NCI-H82 treated with DMSO at 0.1 percent for 48 hours (cell line): ENCODE data around the gene ZNF283.
A peak's percentile ranks its signal among the peaks of the same experiment; 100 is the strongest.

Source experiments
- DNase-seq: peaks from one replicate; lab custom pipeline; 2025; ENCODE audit not compliant: unreplicated experiment; lab: John Stamatoyannopoulos, UW

The ZNF283 gene

GRCh38 chr19:43826787-43827754 lies at the start of gene ZNF283:
Gene ZNF283, plus strand, starts transcription at chr19:43827321. Its CDS starts 6,184 bp downstream, at chr19:43833505.
- DNase-seq = peak; percentile 83

GRCh38 chr19:43778651-43779050 lies 48.5 kb upstream of the ZNF283 start:
- DNase-seq = no peak

DNA sequence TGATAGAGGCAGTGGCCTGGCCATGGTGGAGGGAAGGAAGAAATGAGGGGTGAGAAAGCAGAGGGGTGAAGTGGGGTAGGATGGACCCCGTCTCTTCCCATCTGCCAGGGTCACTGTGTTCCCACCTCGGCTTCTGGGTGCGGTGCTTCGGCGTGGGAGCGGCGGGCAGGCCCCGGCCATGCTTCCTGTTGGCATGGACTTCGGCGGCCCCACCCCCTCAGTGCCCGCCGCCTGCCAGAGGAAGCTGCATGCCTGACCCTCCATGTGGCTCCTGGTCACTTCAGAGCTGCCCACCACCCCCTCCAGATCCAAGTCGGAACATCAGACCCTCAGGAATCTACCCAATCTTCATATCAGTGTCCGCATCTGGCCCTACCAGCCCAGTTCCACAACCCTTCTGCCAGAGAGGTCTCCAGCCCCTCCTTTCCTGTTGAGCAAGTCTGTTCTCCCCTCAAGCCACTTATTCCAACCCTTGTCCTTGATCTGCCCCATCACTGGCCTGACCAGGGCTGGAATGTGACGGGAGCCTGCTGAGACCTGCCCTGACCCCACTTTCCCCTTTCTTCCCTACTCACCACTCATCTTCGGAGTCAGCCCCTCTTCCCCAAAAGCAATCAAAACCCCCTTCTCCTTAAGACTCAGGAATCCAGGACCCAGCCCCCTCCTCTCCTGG lies 47.8 kb upstream of the ZNF283 start:
- DNase-seq = no peak

DNA sequence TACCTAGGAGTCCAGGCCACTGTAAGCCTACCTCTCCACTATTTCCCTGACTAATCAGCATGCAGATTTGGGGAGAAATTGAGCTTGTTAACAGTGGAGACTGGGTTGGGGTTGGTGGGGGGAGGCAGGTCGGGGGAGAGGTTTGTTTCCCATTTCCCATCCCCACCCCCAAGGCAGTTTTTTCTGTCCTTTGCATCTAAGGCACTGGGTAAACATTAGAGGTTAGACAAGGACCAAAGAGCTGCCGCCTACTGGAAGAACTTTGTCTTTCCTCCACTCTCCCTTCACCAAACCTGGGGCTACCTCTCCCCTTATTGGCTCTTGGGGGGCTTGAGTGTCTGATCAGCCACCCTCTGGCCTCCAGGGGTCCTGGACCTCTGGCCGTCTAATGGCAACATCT lies 47.3 kb upstream of the ZNF283 start:
- no peak for DNase-seq

- no peak for DNase-seq
These were observed 46.2 kb upstream of the ZNF283 start, which contains the start of gene KCNN4 for GRCh38 chr19:43780706-43781525. Gene KCNN4, minus strand, starts transcription at chr19:43780973. Its CDS starts 112 bp downstream, at chr19:43780861.

GRCh38 chr19:43781630-43782310 lies 45.4 kb upstream of the ZNF283 start:
- no peak for DNase-seq

DNA sequence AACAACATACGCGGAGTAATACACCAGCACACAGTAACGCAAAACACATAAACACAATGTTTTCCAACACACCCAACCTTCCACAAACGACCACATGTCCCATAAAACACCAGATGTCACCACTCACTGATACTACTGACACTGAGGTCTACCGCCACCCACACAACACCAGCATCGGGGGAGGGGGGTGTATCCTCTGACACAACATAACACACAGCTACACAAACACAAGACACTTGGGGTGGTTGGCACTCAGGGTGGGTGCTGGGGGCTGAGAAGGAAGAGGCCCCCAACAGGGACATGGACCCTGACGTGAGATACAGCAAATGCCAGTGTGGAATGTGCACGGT lies 44.8 kb upstream of the ZNF283 start:
- no peak for DNase-seq

GRCh38 chr19:43782689-43783231 lies 44.4 kb upstream of the ZNF283 start:
- no peak for DNase-seq

DNA sequence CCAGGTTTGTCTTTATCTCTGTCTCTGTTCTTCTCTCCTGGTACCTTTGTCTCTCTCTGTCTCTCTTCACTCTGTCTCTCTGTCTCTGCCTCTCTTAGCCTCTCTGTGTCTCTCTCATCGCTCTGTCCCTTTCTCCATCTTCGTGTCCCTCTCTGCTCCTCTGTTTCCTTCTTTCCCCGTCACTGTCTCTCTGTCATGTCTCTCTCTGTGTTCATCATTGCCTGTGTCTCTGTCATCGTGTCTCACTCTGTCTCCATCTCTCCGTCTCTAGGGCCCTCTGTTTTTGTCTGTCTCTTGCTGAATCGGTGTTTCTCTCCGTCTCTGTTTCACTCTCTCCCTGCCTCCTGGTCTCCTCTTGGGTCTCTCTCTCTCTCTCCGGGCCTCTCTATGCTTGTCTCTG lies 43.5 kb upstream of the ZNF283 start:
- no peak for DNase-seq

DNA sequence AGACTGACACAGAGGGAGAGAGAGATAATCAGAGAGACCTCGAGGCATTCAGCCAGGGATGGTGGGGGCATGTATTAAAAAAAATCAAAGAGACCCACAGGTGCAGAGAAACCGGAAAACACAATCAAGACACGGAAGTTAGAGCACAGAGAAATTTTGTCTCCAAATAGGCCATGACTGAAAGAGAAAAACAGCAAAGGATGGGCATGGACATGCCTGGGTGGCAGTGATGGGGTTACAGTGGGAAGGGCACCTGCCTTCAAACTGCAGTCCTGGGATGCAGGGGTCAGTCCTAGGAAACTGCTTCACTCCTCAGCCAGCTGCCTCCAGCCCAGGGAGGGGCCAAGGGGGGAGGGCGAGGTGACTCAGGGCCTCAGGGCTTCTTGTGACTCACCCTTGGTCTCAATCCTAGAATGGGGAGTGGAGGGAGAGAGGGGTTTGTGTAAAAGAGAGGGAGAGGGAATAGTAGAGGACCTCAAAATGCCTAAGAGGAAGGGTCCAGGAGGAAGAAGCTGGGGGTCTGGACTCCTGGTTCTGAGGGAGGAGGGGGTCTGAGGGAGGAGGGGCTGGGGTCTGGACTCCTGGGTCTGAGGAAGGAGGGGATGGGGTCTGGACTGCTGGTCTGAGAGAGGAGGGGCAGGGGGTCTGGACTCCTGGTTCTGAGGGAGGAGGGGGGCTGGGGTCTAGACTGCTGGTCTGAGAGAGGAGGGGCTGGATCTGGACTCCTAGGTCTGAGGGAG lies 42.7 kb upstream of the ZNF283 start:
- DNase-seq = no peak

DNA sequence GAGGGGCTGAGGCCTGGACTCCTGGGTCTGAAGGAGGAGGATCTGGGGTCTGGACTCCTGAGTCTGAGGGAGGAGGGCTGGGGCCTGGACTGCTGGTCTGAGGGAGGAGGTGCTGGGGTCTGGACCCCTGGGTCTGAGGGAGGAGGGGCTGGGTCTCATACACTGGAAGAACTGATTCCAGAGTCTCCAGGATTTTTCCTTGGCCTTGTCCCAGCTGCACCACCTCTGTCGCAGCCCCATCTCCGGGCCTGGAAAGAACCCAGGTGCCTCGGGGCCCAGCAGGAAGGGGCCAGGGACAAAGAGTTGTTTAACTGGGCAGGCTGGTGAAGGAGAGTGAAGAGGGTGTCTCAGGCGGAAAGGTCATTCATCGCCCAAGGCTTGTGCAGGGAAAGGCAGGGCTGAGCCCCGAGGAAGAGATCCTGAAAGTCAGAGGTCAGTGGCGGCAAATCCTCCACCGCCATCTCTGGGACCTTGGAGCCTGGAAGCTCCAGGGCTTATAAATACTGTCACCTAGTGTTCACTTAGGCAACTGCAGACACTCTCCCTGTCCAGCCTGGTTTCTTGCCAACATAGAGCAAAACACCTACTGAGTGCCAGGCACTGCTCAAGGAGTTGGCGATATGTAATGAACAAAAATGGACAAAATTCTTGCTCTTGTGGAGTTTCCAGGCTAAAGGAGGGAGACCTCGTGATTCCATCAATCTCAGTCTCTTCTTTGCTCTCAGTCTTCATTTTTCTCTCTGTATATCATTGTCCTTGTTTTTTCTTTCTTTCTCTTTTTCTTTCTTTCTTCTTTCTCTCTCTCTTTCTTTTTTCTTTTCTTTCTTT lies 41.9 kb upstream of the ZNF283 start:
- DNase-seq = peak; percentile 54

DNA sequence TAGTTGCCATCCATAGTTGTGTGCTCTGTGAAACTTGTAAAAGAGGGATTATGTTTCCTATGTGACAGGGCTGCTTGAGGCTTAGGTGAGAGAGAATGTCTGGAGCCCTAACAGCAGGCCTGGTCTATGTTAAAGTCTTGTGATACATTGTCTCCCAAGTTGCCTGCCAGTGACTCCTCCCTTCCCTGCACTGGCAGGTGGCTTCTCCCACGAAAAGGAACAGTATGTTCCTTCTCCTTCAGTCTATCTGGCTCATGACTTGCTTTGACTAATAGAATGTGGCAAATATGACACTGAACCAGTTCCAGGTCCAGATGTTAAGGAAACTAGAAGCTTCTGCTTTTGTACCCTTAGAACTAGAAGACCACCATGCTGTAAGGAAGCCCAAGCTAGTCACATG lies 40.5 kb upstream of the ZNF283 start:
- no peak for DNase-seq

DNA sequence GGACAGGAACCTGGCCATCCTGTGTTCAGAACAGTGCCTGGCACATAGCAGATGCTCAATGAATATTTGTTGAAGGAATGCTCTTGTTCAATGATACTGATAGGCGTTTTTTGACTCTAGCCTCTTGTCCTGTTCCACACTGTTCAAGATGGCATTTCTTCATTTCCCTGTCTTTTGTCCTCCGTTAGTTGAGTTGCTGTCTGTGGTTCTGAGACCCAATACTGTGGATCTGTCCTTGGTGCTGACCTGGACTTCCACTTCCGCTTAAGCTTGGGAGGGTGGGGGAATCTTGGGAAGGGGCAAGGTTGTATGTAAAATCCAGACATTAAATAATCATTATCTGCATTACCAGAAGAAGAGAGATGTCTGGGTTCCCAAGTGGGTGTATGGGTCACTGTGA lies 38.1 kb upstream of the ZNF283 start:
- no peak for DNase-seq

DNA sequence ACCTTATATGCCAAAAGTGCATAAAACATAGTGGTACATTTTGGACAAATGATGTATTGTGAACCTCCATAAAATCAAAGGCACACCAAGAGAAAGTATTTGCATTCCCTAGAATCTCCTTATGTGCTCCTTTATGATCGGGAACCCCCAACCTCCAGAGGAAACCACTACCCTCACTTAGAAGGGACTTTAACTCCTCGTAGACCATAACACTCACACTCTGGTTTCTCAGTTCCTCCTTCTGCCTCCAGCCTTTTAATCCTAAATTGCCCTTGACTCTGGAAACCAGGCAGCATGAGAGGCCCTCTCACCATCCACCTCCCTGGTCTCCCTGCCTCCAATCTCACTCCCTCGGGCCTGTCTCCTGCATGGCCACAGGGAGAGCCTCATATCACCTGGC lies 36.5 kb upstream of the ZNF283 start:
- DNase-seq = no peak

DNA sequence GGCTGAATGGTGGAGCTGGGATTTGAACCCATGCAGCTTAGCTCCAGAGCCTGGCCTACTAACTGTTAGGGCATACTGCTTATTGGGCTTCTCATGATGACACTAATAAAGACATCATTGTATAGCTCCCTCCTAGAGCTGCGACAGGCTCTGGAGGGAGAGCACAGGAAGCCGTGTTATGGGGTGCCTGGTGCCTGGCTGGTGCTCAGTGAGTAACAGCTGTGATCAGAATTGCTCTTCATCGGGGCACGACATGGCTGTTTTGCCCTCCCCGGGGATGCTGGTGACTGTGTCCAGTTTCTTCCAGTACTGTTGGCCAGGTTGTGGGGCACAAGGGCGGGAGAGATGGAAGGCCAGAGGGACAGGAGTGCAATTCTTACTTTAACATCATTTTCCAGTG lies 30.0 kb upstream of the ZNF283 start:
- no peak for DNase-seq

DNA sequence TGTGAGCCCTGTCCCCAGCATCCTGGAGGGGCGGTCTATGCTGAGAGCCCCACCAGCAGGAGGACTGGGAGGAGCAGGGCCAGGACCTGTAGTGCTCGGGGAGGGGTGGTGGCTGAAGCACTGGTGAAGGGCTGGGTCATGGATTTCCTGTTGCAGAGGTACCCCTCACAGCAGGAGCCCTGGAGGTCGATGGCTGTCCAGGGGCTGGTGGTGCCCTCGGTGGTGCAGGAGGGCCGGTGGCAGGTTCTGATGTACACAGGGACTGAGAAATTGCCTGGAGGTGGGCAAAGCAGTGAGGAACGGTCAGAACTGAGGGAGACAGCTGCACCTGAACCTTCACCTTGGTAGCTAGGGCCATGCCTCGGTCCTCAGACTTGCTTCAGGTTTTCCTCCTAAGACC lies 29.6 kb upstream of the ZNF283 start:
- DNase-seq = no peak

- DNase-seq = no peak
These were observed 29.0 kb upstream of the ZNF283 start for GRCh38 chr19:43798026-43798545.

GRCh38 chr19:43798546-43799409 lies 28.3 kb upstream of the ZNF283 start:
- DNase-seq = no peak
